Activated CD4-positive, CD25-positive, alpha-beta regulatory T cell (primary cell): Measurements from ENCODE around the gene USP15.

ENCODE experiments used
- DNase-seq, 4 experiments: peaks; one replicate each; lab custom pipeline; 2025; lab: John Stamatoyannopoulos, UW

The USP15 gene

GRCh38 chr12:62371661-62372060 lies 111.5 kb downstream of the USP15 start:
- no peak for DNase-seq

- no peak for DNase-seq
Measured at GRCh38 chr12:62372134-62372533, 111.9 kb downstream of the USP15 start.

- DNase-seq = no peak
Measured at GRCh38 chr12:62372825-62373224, 112.6 kb downstream of the USP15 start.

DNA sequence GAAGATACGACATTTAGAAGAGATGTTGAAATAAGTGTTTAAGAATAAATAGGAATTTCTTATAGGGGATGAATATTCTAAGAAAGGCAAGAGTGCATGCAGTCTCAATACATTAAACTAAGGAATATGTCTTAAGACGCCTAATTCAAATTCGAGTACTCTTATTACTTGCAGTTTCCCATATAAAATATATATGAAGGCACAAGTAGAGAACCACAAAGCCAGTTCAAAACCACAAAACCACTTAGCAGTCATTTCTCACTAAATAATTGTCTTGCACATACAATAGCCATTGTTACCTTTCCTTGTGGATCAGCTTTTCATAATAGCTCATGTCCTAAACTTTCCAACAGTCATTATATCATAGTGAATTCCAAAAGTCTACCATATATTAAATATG lies 115.4 kb downstream of the USP15 start:
- no peak for DNase-seq

DNA sequence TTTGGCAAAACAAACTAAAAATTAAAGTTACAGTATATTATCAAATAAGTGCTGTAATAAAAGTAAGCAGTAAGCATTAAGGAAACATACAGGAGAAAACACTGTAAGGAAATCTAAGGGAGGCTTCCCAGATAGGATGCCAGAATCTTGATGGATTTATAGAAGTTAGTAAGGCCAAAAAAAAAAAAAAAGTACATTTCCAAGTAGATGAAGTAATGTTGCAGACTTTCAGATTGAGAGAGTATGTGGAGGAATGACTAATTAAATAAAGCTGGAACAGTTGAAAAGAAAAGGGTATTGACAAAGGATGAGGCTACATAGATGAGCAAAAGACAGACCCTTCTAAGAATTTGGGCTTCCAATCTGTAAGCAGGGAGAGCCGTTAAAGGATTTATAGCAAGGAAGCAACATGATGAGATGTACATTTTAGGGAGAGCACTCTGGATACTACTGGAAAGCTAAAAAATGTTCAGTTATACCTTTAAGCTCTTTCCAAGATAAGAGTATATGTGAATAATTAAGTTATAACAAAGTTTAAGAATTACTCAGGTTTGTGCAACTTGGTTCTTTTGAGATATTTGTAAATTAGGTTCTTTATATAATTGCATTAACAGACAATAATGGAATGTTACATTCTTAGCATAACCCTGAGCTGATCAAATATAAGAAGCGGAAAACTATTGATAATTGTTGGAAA lies 119.0 kb downstream of the USP15 start:
- no peak for DNase-seq

DNA sequence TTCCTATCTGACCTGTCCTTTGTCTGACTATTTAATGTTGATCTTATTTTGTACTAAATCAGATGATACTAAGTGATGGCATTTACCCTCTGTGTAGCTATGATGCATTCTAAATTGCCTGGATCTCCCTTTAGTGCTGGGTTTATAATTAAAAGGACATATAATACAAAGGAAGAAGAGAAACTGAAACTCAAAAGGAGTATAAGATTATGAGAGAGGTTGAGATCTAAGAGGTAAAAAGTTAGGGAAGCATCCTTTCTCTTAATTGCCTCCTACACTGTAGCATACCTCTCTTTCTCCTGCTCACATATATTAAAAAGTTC lies 119.5 kb downstream of the USP15 start:
- DNase-seq = no peak

DNA sequence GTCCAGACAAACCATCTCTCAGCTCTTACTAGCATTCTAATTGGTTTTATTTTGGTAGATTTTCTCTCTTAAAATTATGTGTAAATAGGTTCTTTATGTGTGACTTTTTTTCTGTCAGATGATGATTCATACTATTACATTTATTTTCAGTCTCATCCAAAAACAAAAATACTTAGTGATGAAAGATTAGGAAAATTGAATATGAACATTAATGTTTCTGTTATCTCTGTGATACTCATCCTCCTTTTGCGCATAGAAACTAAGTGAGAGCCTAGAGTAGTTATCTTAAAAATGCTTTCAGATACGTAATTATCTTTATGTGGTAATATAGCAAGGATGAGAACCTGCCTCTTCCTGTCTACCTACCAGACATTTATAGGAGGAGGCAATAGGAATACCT lies 122.3 kb downstream of the USP15 start:
- DNase-seq = no peak

DNA sequence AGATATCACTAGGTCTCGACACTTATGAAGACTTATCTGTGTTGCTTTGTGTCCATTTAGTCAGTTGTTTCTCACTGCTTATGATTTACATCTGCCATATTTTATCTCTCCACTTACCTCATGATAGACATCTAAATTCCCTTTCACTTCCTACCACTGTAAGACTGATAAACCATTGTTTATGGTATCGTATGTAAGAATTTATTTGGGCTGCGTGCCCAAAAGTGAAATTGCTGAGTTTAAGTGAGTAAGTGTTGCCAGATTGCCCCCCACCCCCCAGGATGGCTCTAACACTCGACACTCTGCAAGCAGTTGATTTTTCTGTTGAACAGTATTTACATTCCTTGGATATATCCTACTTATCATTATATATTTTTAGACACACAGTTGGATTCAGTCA lies 136.5 kb downstream of the USP15 start:
- no peak for DNase-seq

DNA sequence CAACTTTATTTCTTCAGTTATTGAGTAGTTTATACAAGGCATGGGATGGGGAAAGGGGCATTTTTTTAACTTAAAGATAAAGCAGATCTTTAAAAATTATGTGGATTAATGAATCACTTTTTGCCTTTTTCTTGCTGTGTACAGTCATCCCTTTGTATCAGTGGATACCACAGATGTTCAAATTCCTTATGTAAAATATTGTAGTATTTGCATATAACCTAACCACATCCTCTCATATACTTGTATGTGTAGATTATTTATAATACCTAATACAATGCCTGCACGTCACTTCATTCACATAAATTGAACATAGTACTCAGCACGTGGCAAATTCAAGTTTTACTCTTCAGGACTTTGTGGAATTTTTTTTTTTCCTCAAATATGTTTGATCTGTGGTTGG lies 139.9 kb downstream of the USP15 start:
- no peak for DNase-seq

DNA sequence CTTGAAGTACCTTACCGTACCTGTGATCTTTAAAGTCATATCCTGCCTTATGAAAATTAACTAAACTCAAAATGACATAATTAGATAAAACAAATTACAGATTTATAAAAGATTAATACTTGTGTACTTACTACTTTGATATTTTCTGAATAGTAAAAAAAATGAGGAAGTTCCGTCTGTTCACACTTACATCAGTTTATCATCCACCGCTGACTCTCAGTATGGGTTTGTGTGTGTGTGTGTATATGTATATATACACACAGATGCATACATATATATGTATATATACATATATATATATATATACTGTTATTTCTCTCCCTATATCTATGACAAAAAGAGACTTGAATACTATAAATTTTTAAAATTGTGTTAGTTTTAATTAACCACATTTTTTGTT lies 141.4 kb downstream of the USP15 start:
- DNase-seq = no peak

- DNase-seq = no peak
Measured at GRCh38 chr12:62403031-62403430, 142.8 kb downstream of the USP15 start.

DNA sequence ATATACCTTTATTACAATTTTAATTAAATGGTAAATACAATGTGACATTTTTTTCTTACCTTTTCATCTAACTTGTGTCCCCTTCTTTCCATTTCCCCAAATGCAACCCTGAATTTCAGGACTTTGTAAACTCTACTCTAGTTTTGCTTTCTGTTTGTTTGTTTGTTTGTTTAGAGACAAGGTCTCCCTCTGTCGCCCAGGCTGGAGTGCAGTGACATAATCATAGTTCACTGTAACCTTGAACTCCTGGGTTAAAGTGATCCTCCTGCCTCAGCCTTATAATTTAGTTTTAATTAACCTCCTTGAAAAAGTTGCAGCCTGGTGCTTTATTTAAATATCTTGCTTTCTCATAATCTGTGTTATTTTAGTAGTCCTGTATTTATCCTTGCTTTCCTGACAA lies 147.4 kb downstream of the USP15 start:
- DNase-seq = no peak

DNA sequence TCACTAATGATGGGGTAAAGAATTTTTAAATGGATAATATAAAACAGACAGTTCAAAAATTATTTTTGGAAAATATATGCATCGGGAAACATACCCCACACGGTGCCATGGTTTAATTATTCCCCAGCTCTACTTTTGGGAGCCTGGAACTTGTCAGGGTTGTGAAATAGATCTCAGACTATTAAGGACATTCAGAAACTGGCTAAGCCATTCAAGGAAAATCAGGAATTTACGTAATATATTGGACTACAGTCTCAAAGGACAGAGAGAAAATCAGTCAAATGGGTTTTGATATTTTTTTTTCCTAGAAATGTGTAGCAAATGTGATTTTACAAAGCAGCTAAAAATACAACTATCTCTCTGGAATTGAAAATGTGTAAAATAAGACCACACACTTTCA lies 148.9 kb downstream of the USP15 start:
- DNase-seq = no peak

DNA sequence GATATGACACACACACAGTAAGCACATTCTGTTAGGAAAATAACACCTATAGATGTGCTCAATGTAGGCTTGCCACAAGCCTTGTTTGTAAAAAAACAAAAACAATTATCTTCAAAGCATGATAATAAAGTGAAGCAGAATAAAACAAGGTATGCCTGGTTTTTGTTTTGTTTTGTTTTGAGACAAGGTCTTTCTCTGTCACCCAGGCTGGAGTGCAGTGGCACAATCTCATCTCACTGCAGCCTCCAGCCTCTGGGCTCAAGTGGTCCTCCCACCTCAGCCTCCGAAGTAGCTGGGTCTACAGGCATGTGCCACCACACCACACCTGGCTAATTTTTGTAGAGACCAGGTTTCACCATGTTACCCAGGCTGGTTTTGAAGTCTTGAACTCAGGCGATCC lies 154.0 kb downstream of the USP15 start:
- DNase-seq = no peak

GRCh38 chr12:62426089-62426488 lies 165.9 kb downstream of the USP15 start:
- no peak for DNase-seq

DNA sequence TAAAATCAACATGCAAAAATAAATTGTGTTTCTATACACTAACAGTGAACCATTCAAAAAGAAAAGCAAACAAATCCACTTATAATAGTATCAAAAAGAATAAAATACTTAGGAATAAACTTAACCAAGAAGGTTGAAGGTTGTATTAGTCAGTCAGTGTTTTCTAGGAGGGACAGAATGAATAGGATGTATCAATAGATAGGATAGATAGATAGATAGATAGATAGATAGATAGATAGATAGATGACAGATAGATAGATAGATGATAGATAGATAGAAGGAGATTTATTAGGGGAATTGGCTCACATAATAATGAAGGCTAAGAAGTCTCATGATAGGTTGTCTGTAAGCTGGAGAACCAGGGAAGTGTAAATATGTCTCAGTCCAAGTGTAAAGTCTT lies 169.3 kb downstream of the USP15 start:
- DNase-seq = no peak

DNA sequence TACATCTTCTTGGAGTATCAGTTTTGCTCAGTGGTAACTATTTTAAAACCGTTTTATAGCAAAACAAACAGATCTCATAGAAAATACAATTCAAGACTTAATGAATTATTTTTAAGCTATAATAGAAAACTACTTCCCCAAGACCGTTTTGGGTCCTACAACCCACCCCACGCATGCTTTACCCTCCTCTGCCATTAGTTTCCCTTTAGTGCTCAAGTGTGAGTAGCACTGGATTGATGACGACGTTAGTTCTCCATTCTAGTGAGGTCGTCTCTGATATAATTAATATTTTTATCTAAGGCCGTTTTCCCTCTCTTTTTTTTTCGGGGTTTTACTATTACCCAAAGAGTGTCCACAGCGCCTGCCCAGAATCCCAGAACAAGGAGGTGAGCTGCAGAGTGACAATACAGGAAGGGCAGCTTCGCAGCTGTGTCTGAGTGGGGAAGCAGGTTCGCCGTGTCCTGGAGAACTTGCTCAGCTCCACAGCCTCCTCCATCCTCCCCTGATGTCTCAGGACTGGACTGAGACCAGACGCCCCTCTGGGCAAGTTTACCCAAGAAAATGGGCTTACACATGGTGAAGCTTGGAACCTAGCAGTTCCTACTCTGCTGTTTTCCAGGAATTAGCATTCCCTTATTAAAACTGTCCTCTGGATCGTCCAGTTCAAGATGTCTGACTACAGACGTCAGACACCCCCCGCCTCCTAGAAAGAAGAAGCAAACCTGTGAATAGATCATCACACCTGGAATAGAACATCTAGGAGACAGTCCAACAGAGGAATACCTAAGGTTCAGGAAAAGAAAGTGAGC lies 174.5 kb downstream of the USP15 start:
- no peak for DNase-seq

- no peak for DNase-seq
Measured at GRCh38 chr12:62435303-62436163, 175.3 kb downstream of the USP15 start.

DNA sequence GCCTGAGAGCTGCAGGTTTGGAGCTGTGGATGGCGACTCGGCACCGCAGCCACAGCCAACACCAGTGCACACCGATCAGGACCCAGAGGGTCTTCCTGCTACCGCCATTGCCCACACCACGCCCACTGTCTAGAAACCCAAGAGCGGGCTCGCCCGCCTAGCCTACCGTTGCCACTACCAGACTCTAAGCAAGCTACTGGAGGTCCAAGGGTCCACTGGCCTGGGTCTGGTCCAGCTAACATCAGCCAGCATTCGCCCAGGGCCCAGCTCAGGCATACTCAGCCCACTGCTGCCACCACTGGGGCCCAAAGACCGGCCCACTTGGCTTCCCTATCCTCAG lies 175.9 kb downstream of the USP15 start:
- DNase-seq = no peak

- DNase-seq = peak in 2 of 4 experiments; percentile 9 to 25
Measured at GRCh38 chr12:62438098-62438692, 178.0 kb downstream of the USP15 start.

GRCh38 chr12:62446754-62447452 lies 186.7 kb downstream of the USP15 start:
- DNase-seq = no peak

- DNase-seq = no peak
Measured at GRCh38 chr12:62448436-62448835, 188.2 kb downstream of the USP15 start.
